ENCODE measurements around the gene PRAMEF10. TPM values are rescaled to one million over a fixed set of nuclear protein-coding genes. Genes with fewer than 3 reads are reported as not detected.
"Not testable (repeated sequence)": the region's sequence is repeated elsewhere in the genome, so short reads cannot be mapped to it uniquely, and the experiment has no call there.

PRAMEF10 gene
- total RNA-seq, 2 experiments from 2014 or later, result not detected

GRCh38 chr1:12851779-12852178 lies 46.3 kb downstream of the PRAMEF10 start:
- ATAC-seq (no peak), DNase-seq (no peak)
- no peak overlapping the region for H3K4me3 Mint-ChIP-seq
- CTCF ChIA-PET, result no interaction called here
- no peaks in the 10 kb centered on the region for H3K4me1 Mint-ChIP-seq (ENCODE audit: low read depth)
- H3K9me3 Mint-ChIP-seq (ENCODE audit: insufficient read depth), result no peaks in the 10 kb centered on the region
- H3K27me3 Mint-ChIP-seq (ENCODE audit: low read depth), result peaks cover 3% of the 10 kb centered on the region
- H3K27ac Mint-ChIP-seq, result no peak overlapping the region
- no peaks in the 10 kb centered on the region for H3K36me3 Mint-ChIP-seq (ENCODE audit: low read depth)
- POLR2A ChIA-PET, result no interaction called here

DNA sequence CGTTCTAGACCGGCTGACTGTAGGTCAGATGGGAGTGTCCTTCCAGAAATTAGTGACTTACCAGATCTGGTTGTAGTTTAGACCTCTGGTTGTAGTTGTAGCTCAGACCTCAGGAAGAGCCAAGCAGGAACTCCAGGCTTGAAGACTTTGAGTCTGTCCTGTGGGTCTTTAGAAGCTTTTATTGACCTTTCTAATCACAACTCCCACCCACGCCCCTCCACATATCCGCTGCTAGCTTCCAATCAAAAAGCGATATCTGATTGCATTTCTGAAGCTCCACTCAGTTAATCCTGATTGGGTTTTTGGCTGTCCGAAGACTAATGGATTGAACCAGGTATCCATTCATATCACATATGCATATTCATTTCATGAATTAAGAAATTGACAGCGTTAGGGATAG lies 49.5 kb downstream of the PRAMEF10 start, which contains the start of gene HNRNPCL1:
Gene HNRNPCL1, minus strand, starts transcription at position 101 of the 400 bp plus-strand sequence. CDS start 431 bp downstream, outside the sequence.
- POLR2A ChIA-PET; H3K4me1 Mint-ChIP-seq (ENCODE audit: low read depth); H3K4me3 Mint-ChIP-seq; H3K27me3 Mint-ChIP-seq (ENCODE audit: low read depth); CTCF ChIA-PET; H3K9me3 Mint-ChIP-seq (ENCODE audit: insufficient read depth); H3K36me3 Mint-ChIP-seq (ENCODE audit: low read depth); DNase-seq; ATAC-seq; H3K27ac Mint-ChIP-seq: not testable (repeated sequence)

Other genes starting within 250 kb of the PRAMEF10 start
- gene AADACL3, start 182.2 kb downstream of the PRAMEF10 start, total RNA-seq, result not detected
- not detected for gene CFAP107, start 152.1 kb downstream of the PRAMEF10 start, total RNA-seq
- gene PRAMEF12, start 124.5 kb downstream of the PRAMEF10 start, total RNA-seq, result not detected
- gene PRAMEF1, start 106.9 kb downstream of the PRAMEF10 start, total RNA-seq, result not detected
- gene PRAMEF11, start 66.9 kb downstream of the PRAMEF10 start, total RNA-seq, result not detected
- not detected for gene HNRNPCL1, start 49.5 kb downstream of the PRAMEF10 start, total RNA-seq
- not detected for gene PRAMEF2, start 41.2 kb downstream of the PRAMEF10 start, total RNA-seq
- gene PRAMEF4, start 12.1 kb downstream of the PRAMEF10 start, total RNA-seq, result not detected
- not detected for gene PRAMEF7, start 18.3 kb upstream of the PRAMEF10 start, total RNA-seq
- gene PRAMEF6, start 49.3 kb upstream of the PRAMEF10 start, total RNA-seq, result not detected
- gene PRAMEF27, start 158.3 kb upstream of the PRAMEF10 start, total RNA-seq, result not detected
- not detected for gene HNRNPCL3, start 162.5 kb upstream of the PRAMEF10 start, total RNA-seq
- gene PRAMEF25, start 172.5 kb upstream of the PRAMEF10 start, total RNA-seq, result not detected
- not detected for gene HNRNPCL2, start 218.6 kb upstream of the PRAMEF10 start, total RNA-seq

Data from activated CD8-positive, alpha-beta T cell treated with anti-CD3 and anti-CD28 coated beads, Interleukin-2, amount 10 ng/mL, durations not matched to agents 7 days and 5 days (primary cell).